Epithelial cell of proximal tubule (primary cell): ENCODE measurements around the gene STX7. TPM values are rescaled to one million over a fixed set of nuclear protein-coding genes. Genes with fewer than 3 reads are reported as not detected.
"Not testable (repeated sequence)": the region's sequence is repeated elsewhere in the genome, so short reads cannot be mapped to it uniquely, and the experiment has no call there.

Experiments
- DNase-seq: peaks from one replicate; pipeline ENCODE4 v3.0.0-alpha.2; 2011; ENCODE audit warnings: low read depth
- H3K4me3 ChIP-seq: 2 replicates; pipeline ENCODE4 v1.5.1; 2011; ENCODE audit warnings: low read depth, mild to moderate bottlenecking, low read length
- CTCF ChIP-seq: conservative IDR thresholded peaks from 2 replicates; pipeline ENCODE4 v1.5.1; 2012; ENCODE audit warnings: low read depth, mild to moderate bottlenecking, low read length
- total RNA-seq: library from RNA; depleted of rRNA; stranded (reverse); fragments of >200 nt; gene quantifications from 2 replicates; pipeline ENCODE4 v1.2.3, GENCODE V29; 2015

The STX7 gene
- total RNA-seq, 1 donor from 2014 or later, result 25.8 TPM

GRCh38 chr6:132537145-132537544 is 24.2 kb upstream of the STX7 start:
- no peak for TF ChIP-seq CTCF
- H3K4me3 ChIP-seq, result no peak overlapping the region
- no peak for DNase-seq

DNA sequence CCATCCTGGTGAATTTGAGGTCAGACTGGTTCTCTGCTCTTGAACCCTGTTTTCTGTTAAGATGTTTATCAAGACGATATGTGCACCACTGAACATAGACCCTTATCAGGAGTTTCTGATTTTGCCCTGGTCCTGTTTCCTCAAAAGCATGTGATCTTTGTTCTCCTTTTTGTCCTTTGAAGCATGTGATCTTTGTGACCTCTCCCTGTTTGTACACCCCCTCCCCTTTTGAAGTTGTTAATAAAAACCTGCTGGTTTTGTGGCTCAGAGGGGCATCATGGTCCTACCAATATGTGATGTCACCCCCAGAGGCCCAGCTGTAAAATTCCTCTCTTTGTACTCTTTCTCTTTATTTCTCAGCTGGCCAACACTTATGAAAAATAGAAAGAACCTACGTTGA is 21.6 kb upstream of the STX7 start:
- H3K4me3 ChIP-seq, DNase-seq: not testable (repeated sequence)

GRCh38 chr6:132530293-132530974 is 17.5 kb upstream of the STX7 start:
- no peak for DNase-seq
- peak overlapping the region; percentile 51 for H3K4me3 ChIP-seq

GRCh38 chr6:132527791-132528190 is 14.9 kb upstream of the STX7 start:
- TF ChIP-seq CTCF, result no peak
- no peak for DNase-seq
- no peak overlapping the region for H3K4me3 ChIP-seq

More at GRCh38 chr6:132530293-132530974, 17.5 kb upstream of the STX7 start:
- TF ChIP-seq CTCF, result peak; percentile 86

DNA sequence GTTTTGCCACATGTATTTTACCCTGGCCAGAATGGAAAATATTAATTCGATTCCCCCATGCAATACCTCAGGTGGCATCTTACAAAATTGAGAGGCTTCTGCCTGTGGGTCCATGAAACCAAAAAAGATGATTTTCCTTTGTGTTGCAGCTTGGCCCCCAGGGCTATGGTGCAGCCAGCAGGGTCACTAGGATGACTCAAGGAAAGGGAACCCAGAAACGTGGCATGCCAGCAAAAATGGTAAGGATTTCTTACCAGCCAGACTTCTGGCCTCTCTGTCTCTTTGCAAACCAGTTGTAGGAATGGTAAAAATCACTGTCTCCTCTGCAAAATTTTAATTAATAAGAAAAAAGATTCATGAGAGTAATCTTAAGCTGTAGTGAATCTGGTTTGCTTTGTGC is 13.5 kb upstream of the STX7 start:
- no peak overlapping the region for H3K4me3 ChIP-seq
- DNase-seq, result no peak
- TF ChIP-seq CTCF, result no peak

GRCh38 chr6:132525866-132526265 is 12.9 kb upstream of the STX7 start:
- TF ChIP-seq CTCF, result no peak
- H3K4me3 ChIP-seq, result no peak overlapping the region
- no peak for DNase-seq

GRCh38 chr6:132524646-132525045 is 11.7 kb upstream of the STX7 start:
- TF ChIP-seq CTCF, result no peak
- no peak overlapping the region for H3K4me3 ChIP-seq
- no peak for DNase-seq
